Vagina (tissue), 2 donors: ENCODE measurements around the gene ADAM22.

Experiments
- POLR2A ChIP-seq, 2 donors: fragments of 450-650 bp; IDR thresholded peaks; one replicate each; pipeline ENCODE4 v1.6.1; 2017; ENCODE audit warnings: antibody characterized with exemption in 2 of 2, mild to moderate bottlenecking in 2 of 2, moderate library complexity in 2 of 2
- POLR2AphosphoS5 ChIP-seq, 2 donors: sonication (generic); formaldehyde crosslinking; IDR thresholded peaks; one replicate each; pipeline ENCODE4 v1.9.0; 2017; ENCODE audit warnings: antibody characterized with exemption in 2 of 2, mild to moderate bottlenecking in 2 of 2, low read depth in 1 of 2; ENCODE audit not compliant: insufficient read depth in 1 of 2
- TF ChIP-seq, protein P1 (sequence below), 3 experiments: fragments of 450-650 bp in 2 of 3; fragments of 200-600 bp in 1 of 3; sonication (generic) in 1 of 3; IDR thresholded peaks; one replicate each; pipeline ENCODE4 v1.5.1; 2017 to 2019; ENCODE audit warnings: antibody characterized with exemption in 3 of 3, mild to moderate bottlenecking in 2 of 3, moderate library complexity in 2 of 3

DNA sequence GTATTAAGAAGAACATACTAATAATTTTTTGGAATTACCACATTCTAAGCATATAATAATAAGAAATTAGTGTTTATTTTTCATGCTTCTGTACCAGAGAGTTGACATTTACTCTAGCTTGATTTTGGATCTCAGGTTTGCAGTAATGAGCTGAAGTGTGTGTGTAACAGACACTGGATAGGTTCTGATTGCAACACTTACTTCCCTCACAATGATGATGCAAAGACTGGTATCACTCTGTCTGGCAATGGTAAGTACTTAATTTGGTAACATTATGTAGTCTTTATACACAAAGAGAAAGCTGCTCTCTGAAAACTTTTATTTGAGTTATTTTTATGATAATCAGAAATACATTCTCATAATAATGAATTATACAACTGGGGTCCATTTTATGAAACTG, 231.6 kb downstream of the ADAM22 start:
- TF ChIP-seq POLR2AphosphoS5 (IDR thresholded peaks at IDR 0.05; ENCODE audit: insufficient read depth in 1 of 2, low read depth in 1 of 2) = no peak
- TF ChIP-seq, protein P1, sequence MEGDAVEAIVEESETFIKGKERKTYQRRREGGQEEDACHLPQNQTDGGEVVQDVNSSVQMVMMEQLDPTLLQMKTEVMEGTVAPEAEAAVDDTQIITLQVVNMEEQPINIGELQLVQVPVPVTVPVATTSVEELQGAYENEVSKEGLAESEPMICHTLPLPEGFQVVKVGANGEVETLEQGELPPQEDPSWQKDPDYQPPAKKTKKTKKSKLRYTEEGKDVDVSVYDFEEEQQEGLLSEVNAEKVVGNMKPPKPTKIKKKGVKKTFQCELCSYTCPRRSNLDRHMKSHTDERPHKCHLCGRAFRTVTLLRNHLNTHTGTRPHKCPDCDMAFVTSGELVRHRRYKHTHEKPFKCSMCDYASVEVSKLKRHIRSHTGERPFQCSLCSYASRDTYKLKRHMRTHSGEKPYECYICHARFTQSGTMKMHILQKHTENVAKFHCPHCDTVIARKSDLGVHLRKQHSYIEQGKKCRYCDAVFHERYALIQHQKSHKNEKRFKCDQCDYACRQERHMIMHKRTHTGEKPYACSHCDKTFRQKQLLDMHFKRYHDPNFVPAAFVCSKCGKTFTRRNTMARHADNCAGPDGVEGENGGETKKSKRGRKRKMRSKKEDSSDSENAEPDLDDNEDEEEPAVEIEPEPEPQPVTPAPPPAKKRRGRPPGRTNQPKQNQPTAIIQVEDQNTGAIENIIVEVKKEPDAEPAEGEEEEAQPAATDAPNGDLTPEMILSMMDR (IDR thresholded peaks at IDR 0.05) = no peak
- TF ChIP-seq POLR2A (IDR thresholded peaks at IDR 0.05) = no peak
